Measurements from ENCODE around the gene PRPSAP2. TPM values are rescaled to one million over a fixed set of nuclear protein-coding genes. Genes with fewer than 3 reads are reported as not detected.

The PRPSAP2 gene
- total and polyA plus RNA-seq, 12 donors: 13.9 to 56.9 (median 31.1) TPM

- Histone ChIP-seq H3K27ac (no peak overlapping the region), H3K4me1 (replicated peaks in 1 of 2) (no peaks in the 10 kb centered on the region), H3K4me3 (no peak overlapping the region), H3K9me3 (replicated peaks in 1 of 3) (no peaks in the 10 kb centered on the region), H3K36me3 (replicated peaks in 1 of 2) (no peaks in the 10 kb centered on the region), H3K27me3 (no peaks in the 10 kb centered on the region)
- 81 to 95% (median 84%) methylated on average over 8 to 22 of the region's 22 CpGs for WGBS, 4 donors
- TF ChIP-seq POLR2A (IDR thresholded peaks at IDR 0.05) (no peak), CTCF (IDR thresholded peaks at IDR 0.05) (no peak)
- intact Hi-C loops (cut with DNase I): no loop called here
- no peak for DNase-seq
Measured at GRCh38 chr17:18959071-18959844, 101.3 kb downstream of the PRPSAP2 start.

- Histone ChIP-seq H3K27ac (no peak overlapping the region), H3K4me1 (replicated peaks in 1 of 2) (no peaks in the 10 kb centered on the region), H3K9me3 (replicated peaks in 1 of 3) (no peaks in the 10 kb centered on the region), H3K27me3 (no peaks in the 10 kb centered on the region), H3K4me3 (no peak overlapping the region), H3K36me3 (replicated peaks in 1 of 2) (no peaks in the 10 kb centered on the region)
- intact Hi-C loops (cut with DNase I): no loop called here
- DNase-seq: no peak
- WGBS, 4 donors: 81 to 95% (median 89%) methylated on average over 4 to 5 of the region's 5 CpGs
- TF ChIP-seq CTCF (IDR thresholded peaks at IDR 0.05): no peak
- TF ChIP-seq POLR2A (IDR thresholded peaks at IDR 0.05): no peak
Measured at GRCh38 chr17:18959845-18960240, 101.9 kb downstream of the PRPSAP2 start.

- no peaks in the 10 kb centered on the region for H3K36me3 ChIP-seq (replicated peaks in 1 of 2)
- no peak overlapping the region for H3K4me3 ChIP-seq
- 72 to 83% (median 75%) methylated on average over 5 to 15 of the region's 15 CpGs for WGBS, 4 donors
- no peaks in the 10 kb centered on the region for H3K4me1 ChIP-seq (replicated peaks in 1 of 2)
- H3K9me3 ChIP-seq (replicated peaks in 1 of 3): no peaks in the 10 kb centered on the region
- TF ChIP-seq CTCF (IDR thresholded peaks at IDR 0.05): no peak
- no peak for TF ChIP-seq POLR2A (IDR thresholded peaks at IDR 0.05)
- no peak overlapping the region for H3K27ac ChIP-seq
- H3K27me3 ChIP-seq: no peaks in the 10 kb centered on the region
- no peak for DNase-seq
- intact Hi-C loops (cut with DNase I): no loop called here
Measured at GRCh38 chr17:18960241-18960665, 102.3 kb downstream of the PRPSAP2 start.

GRCh38 chr17:18960803-18961511, 103.0 kb downstream of the PRPSAP2 start:
- Histone ChIP-seq H3K9me3 (replicated peaks in 1 of 3) (no peaks in the 10 kb centered on the region), H3K27me3 (no peaks in the 10 kb centered on the region), H3K4me3 (no peak overlapping the region), H3K36me3 (replicated peaks in 1 of 2) (no peaks in the 10 kb centered on the region), H3K4me1 (replicated peaks in 1 of 2) (no peaks in the 10 kb centered on the region), H3K27ac (no peak overlapping the region)
- peak; percentile 70 to 90 (median 85) for DNase-seq
- WGBS, 4 donors: 32 to 63% (median 50%) methylated on average over 3 to 17 of the region's 17 CpGs
- TF ChIP-seq CTCF (IDR thresholded peaks at IDR 0.05) (peak; percentile 79 to 93 (median 90)), POLR2A (IDR thresholded peaks at IDR 0.05) (no peak)
- intact Hi-C loops (cut with DNase I): no loop called here

Measured in adrenal gland (tissue), 12 donors.